H1 (cell line): ENCODE measurements around the gene MYH10. TPM values are rescaled to one million over a fixed set of nuclear protein-coding genes. Genes with fewer than 3 reads are reported as not detected.

ENCODE experiments used
- CTCF ChIA-PET: fragments of 300-600 bp; sonication (Branson Sonifier 250); formaldehyde crosslinking; loops from one replicate; lab custom pipeline; 2021; ENCODE audit not compliant: partially characterized antibody; lab: Charles Lee
- POLR2A ChIA-PET: fragments of 300-600 bp; sonication (Branson Sonifier 250); formaldehyde crosslinking; loops from one replicate; lab custom pipeline; 2021; ENCODE audit warnings: inconsistent platforms; ENCODE audit not compliant: partially characterized antibody; lab: Charles Lee
- DNase-seq, 2 experiments: peaks; one replicate each; pipeline versions ENCODE4 v3.0.0 to v3.0.0-alpha.2; 2010 to 2022; ENCODE audit warnings: low spot score in 2 of 2, low read depth in 1 of 2, mixed read lengths in 1 of 2
- FAIRE-seq: peaks from 2 replicates; lab custom pipeline; 2011; peaks lifted over from hg19 to GRCh38; lab: Jason Lieb, UNC
- H2AFZ ChIP-seq: 2 replicates; pipeline ENCODE4 v1.8.1; 2012; ENCODE audit warnings: low read length, inconsistent platforms
- H2AK5ac ChIP-seq: 2 replicates; pipeline ENCODE4 v1.6.1; 2013; ENCODE audit warnings: low read depth, low read length
- H2BK120ac ChIP-seq: replicated peaks from 2 replicates; pipeline ENCODE3; 2013; ENCODE audit warnings: low read depth, low read length, inconsistent platforms
- H2BK12ac ChIP-seq: 2 replicates; pipeline ENCODE4 v1.6.1; 2013; ENCODE audit warnings: low read depth, low read length
- H2BK15ac ChIP-seq: 2 replicates; pipeline ENCODE4 v1.6.1; 2013; ENCODE audit warnings: low read length
- H2BK20ac ChIP-seq: 2 replicates; pipeline ENCODE4 v1.6.1; 2013; ENCODE audit warnings: low read length
- H2BK5ac ChIP-seq: 2 replicates; pipeline ENCODE4 v1.6.1; 2013; ENCODE audit warnings: low read depth, low read length
- H3K14ac ChIP-seq: 2 replicates; pipeline ENCODE4 v1.6.1; 2013; ENCODE audit warnings: inconsistent platforms; ENCODE audit not compliant: insufficient read length
- H3K18ac ChIP-seq: 2 replicates; pipeline ENCODE4 v1.6.1; 2013; ENCODE audit warnings: low read length; ENCODE audit errors: extremely low read depth
- H3K23ac ChIP-seq: 2 replicates; pipeline ENCODE4 v1.6.1; 2013; ENCODE audit warnings: inconsistent platforms; ENCODE audit not compliant: insufficient read length
- H3K23me2 ChIP-seq: 2 replicates; pipeline ENCODE4 v1.6.1; 2013; ENCODE audit warnings: low read depth, low read length
- H3K27ac ChIP-seq: 2 replicates; pipeline ENCODE4 v1.6.1; 2011; ENCODE audit warnings: low read depth, low read length, inconsistent platforms
- H3K27me3 ChIP-seq, 4 experiments: replicated peaks in 1 of 4; 1 replicate in 1 of 4; 2 replicates in 3 of 4; pipeline versions ENCODE4 v1.6.1 to v1.8.1; 2011 to 2013; ENCODE audit warnings: low read length in 3 of 4, mild to moderate bottlenecking in 3 of 4, inconsistent platforms in 2 of 4, mixed read lengths in 2 of 4, moderate library complexity in 1 of 4; ENCODE audit not compliant: control insufficient read depth in 3 of 4, insufficient read depth in 3 of 4; ENCODE audit errors: extremely low read depth in 1 of 4
- H3K36me3 ChIP-seq, 4 experiments: 2 replicates each; pipeline versions ENCODE4 v1.6.1 to v1.8.1; 2011 to 2013; ENCODE audit warnings: mild to moderate bottlenecking in 4 of 4, low read length in 3 of 4, moderate library complexity in 2 of 4, control low read depth in 1 of 4, inconsistent platforms in 1 of 4; ENCODE audit not compliant: insufficient read depth in 4 of 4, control insufficient read depth in 2 of 4
- H3K4ac ChIP-seq: replicated peaks from 2 replicates; pipeline ENCODE3; 2013; ENCODE audit warnings: low read length, low read depth, mixed read lengths, inconsistent platforms; ENCODE audit not compliant: insufficient read length
- H3K4me1 ChIP-seq, 4 experiments: replicated peaks in 1 of 4; 1 replicate in 1 of 4; 2 replicates in 3 of 4; pipeline versions ENCODE4 v1.6.1 to v1.8.1; 2011 to 2013; ENCODE audit warnings: low read length in 3 of 4, inconsistent platforms in 2 of 4, mixed read lengths in 1 of 4; ENCODE audit not compliant: insufficient read depth in 4 of 4, control insufficient read depth in 3 of 4
- H3K4me2 ChIP-seq, 2 experiments: 2 replicates each; pipeline versions ENCODE4 v1.6.1 to v1.8.1; 2011 to 2013; ENCODE audit warnings: low read depth in 2 of 2, low read length in 2 of 2, control low read depth in 1 of 2, inconsistent platforms in 1 of 2, mild to moderate bottlenecking in 1 of 2; ENCODE audit not compliant: insufficient read depth in 1 of 2
- H3K4me3 ChIP-seq, 4 experiments: fragments of 200-600, 300-600 bp in 1 of 4; sonication (generic), shearing (Covaris generic), sonication (Bioruptor Twin) in 1 of 4; 2 replicates each; pipeline versions ENCODE4 v1.5.1 to v1.8.1; 2011 to 2016; ENCODE audit warnings: low read length in 4 of 4, low read depth in 3 of 4, control low read depth in 2 of 4, inconsistent platforms in 2 of 4, mild to moderate bottlenecking in 2 of 4, mixed read lengths in 1 of 4, moderate library complexity in 1 of 4; ENCODE audit not compliant: insufficient read depth in 2 of 4; ENCODE audit errors: extremely low read depth in 1 of 4
- H3K56ac ChIP-seq: replicated peaks from 2 replicates; pipeline ENCODE3; 2013; ENCODE audit warnings: low read depth, mild to moderate bottlenecking, mixed read lengths, low read length, inconsistent platforms; ENCODE audit not compliant: insufficient read length
- H3K79me1 ChIP-seq: 2 replicates; pipeline ENCODE4 v1.6.1; 2013; ENCODE audit warnings: low read depth, low read length, control low read depth
- H3K79me2 ChIP-seq, 2 experiments: 2 replicates each; pipeline versions ENCODE4 v1.6.1 to v1.8.1; 2012 to 2013; ENCODE audit warnings: low read length in 2 of 2, mild to moderate bottlenecking in 2 of 2, inconsistent platforms in 1 of 2; ENCODE audit not compliant: insufficient read depth in 2 of 2, control insufficient read depth in 1 of 2
- H3K9ac ChIP-seq, 4 experiments: replicated peaks in 1 of 4; 1 replicate in 1 of 4; 2 replicates in 3 of 4; pipeline versions ENCODE4 v1.6.1 to v1.8.1; 2011 to 2013; ENCODE audit warnings: low read depth in 3 of 4, low read length in 3 of 4, control low read depth in 2 of 4, mild to moderate bottlenecking in 2 of 4, moderate library complexity in 2 of 4, inconsistent platforms in 1 of 4; ENCODE audit errors: extremely low read depth in 1 of 4
- H3K9me3 ChIP-seq, 2 experiments: 2 replicates each; pipeline versions ENCODE4 v1.6.1 to v1.8.1; 2012 to 2013; ENCODE audit warnings: mild to moderate bottlenecking in 2 of 2, moderate library complexity in 2 of 2, control low read depth in 1 of 2, inconsistent platforms in 1 of 2, low read depth in 1 of 2, low read length in 1 of 2, mixed read lengths in 1 of 2; ENCODE audit not compliant: insufficient read depth in 2 of 2
- H4K20me1 ChIP-seq, 2 experiments: replicated peaks in 1 of 2; 2 replicates each; pipeline versions ENCODE3 to v1.8.1; 2011 to 2013; ENCODE audit warnings: inconsistent platforms in 2 of 2, low read length in 2 of 2, mild to moderate bottlenecking in 1 of 2; ENCODE audit not compliant: insufficient read depth in 2 of 2, control insufficient read depth in 1 of 2
- H4K5ac ChIP-seq: 2 replicates; pipeline ENCODE4 v1.6.1; 2013; ENCODE audit warnings: low read length, low read depth, mixed read lengths, inconsistent platforms; ENCODE audit not compliant: insufficient read length
- H4K8ac ChIP-seq: 2 replicates; pipeline ENCODE4 v1.8.0; 2013; ENCODE audit warnings: mild to moderate bottlenecking, moderate library complexity, low read length, inconsistent platforms; ENCODE audit not compliant: insufficient read depth; ENCODE audit errors: extremely low read depth
- H4K91ac ChIP-seq: replicated peaks from 2 replicates; pipeline ENCODE3; 2013; ENCODE audit warnings: low read length, mixed read lengths, inconsistent platforms; ENCODE audit not compliant: insufficient read length
- RAD21 ChIP-seq, 2 experiments: IDR thresholded peaks in 1 of 2; conservative IDR thresholded peaks in 1 of 2; 2 replicates each; pipeline ENCODE4 v1.6.1; 2011; ENCODE audit warnings: low read depth in 2 of 2, low read length in 2 of 2, improper control_type of control experiment in 1 of 2, inconsistent platforms in 1 of 2, mild to moderate bottlenecking in 1 of 2, moderate library complexity in 1 of 2
- WGBS, 2 experiments: shearing (Covaris generic) in 1 of 2; methylation state at CpG; one replicate each; pipeline versions ENCODE4 v1.1.6 to v1.1.7; 2013 to 2015; ENCODE audit warnings: low lambda C conversion rate in 2 of 2, mixed read lengths in 2 of 2, inconsistent platforms in 1 of 2, low coverage in 1 of 2, missing lambda C conversion rate in 1 of 2; ENCODE audit not compliant: insufficient replicate concordance in 2 of 2, insufficient coverage in 1 of 2, insufficient read length in 1 of 2; ENCODE audit errors: extremely low coverage in 1 of 2, missing lambda C conversion rate in 1 of 2; 5-methylcytosine and 5-hydroxymethylcytosine counted together
- polyA plus RNA-seq, 7 experiments: library from polyadenylated mRNA; depleted of rRNA in 3 of 7; stranded (reverse) in 5 of 7; unstranded in 2 of 7; fragments of >200 nt in 5 of 7; fragments of 200-250 nt in 2 of 7; gene quantifications; 1 replicate in 5 of 7; 2 replicates in 1 of 7; 4 replicates in 1 of 7; pipeline versions ENCODE4 v1.2.1 to v1.2.3, GENCODE V29; 2011 to 2013; ENCODE audit warnings: missing spikeins in 2 of 7, mixed read lengths in 2 of 7
- total RNA-seq: library from RNA; stranded (reverse); fragmentation: NEBNext Ultra II Directional; extraction: Animal tissue kit (Norgen Biotek cat#: 25700); gene quantifications from 2 replicates; pipeline ENCODE4 v1.2.1, GENCODE V29; 2021

The MYH10 gene
- total and polyA plus RNA-seq, 2 of the 8 experiments (the other 6 are each of a cell fraction or from before 2014, with no cell fraction given): 64.1 to 289 TPM

GRCh38 chr17:8572764-8573163, 57.8 kb downstream of the MYH10 start:
- H2AK5ac ChIP-seq: no peak overlapping the region
- 95% methylated on average over 1 of the region's 1 CpG; no CpG with 5 or more reads in 1 of the 2 experiments for WGBS, 2 experiments
- H3K4me1 ChIP-seq: no peaks in the 10 kb centered on the region
- H2BK120ac ChIP-seq: no peak overlapping the region
- H3K56ac ChIP-seq: no peak overlapping the region
- no peak overlapping the region for H3K14ac ChIP-seq
- no peaks in the 10 kb centered on the region; the same call in 1 of the 2 replicates for H3K79me1 ChIP-seq
- no peak overlapping the region for H3K23ac ChIP-seq
- H2BK15ac ChIP-seq: no peak overlapping the region
- H4K5ac ChIP-seq: no peak overlapping the region
- H3K4me2 ChIP-seq: no peak overlapping the region
- peaks cover 2 to 5% of the 10 kb centered on the region in 2 experiments for H4K20me1 ChIP-seq
- H2AFZ ChIP-seq: no peak overlapping the region
- no peak overlapping the region for H3K4ac ChIP-seq
- H3K4me3 ChIP-seq: no peak overlapping the region
- H3K27ac ChIP-seq: no peak overlapping the region
- no peak overlapping the region for H3K18ac ChIP-seq
- H4K8ac ChIP-seq: no peak overlapping the region
- CTCF ChIA-PET: interaction anchor here (1.1 to 1.8 kb wide), 3 partner anchors 9 to 174 kb away, joined by 3 to 5 read pairs (median 4); no protein-coding TSS in a partner anchor
- H2BK5ac ChIP-seq: no peak overlapping the region
- FAIRE-seq (no peak), DNase-seq (no peak)
- no peak overlapping the region for H2BK12ac ChIP-seq
- H3K9me3 ChIP-seq: no peaks in the 10 kb centered on the region
- no peak overlapping the region for H4K91ac ChIP-seq
- H3K23me2 ChIP-seq: no peaks in the 10 kb centered on the region
- H3K9ac ChIP-seq: no peak overlapping the region
- peaks cover 0 to 3% of the 10 kb centered on the region in 2 experiments; a peak in 2 of 4 replicates for H3K79me2 ChIP-seq
- POLR2A ChIA-PET: interaction anchor here (1.4 to 1.7 kb wide), 2 partner anchors 9 to 12 kb away, joined by 4 to 7 read pairs; no protein-coding TSS in a partner anchor
- no peaks in the 10 kb centered on the region for H3K27me3 ChIP-seq
- no peak overlapping the region for H2BK20ac ChIP-seq
- peaks cover 16 to 64% (median 37%) of the 10 kb centered on the region in 4 experiments for H3K36me3 ChIP-seq
- peak in 1 of 2 experiments; percentile 14; a peak in 1 of 4 replicates for TF ChIP-seq RAD21 (IDR thresholded peaks at IDR 0.05 in 1 of 2, conservative IDR thresholded peaks at IDR 0.05 in 1 of 2; ENCODE audit: low read depth in 2 of 2, low read length in 2 of 2)
